HTERT RPE-1 (cell line): ENCODE measurements around the gene UNKL.
"Not testable (repeated sequence)": the region's sequence is repeated elsewhere in the genome, so short reads cannot be mapped to it uniquely, and the experiment has no call there.

Experiments
- in situ Hi-C: fragments of 300-500 bp; cut with MboI; formaldehyde crosslinking; loops from 4 replicates; pipeline ENCODE4 v1.14.3; 2020; ENCODE audit warnings: low sequenced_read_pairs

The UNKL gene

DNA sequence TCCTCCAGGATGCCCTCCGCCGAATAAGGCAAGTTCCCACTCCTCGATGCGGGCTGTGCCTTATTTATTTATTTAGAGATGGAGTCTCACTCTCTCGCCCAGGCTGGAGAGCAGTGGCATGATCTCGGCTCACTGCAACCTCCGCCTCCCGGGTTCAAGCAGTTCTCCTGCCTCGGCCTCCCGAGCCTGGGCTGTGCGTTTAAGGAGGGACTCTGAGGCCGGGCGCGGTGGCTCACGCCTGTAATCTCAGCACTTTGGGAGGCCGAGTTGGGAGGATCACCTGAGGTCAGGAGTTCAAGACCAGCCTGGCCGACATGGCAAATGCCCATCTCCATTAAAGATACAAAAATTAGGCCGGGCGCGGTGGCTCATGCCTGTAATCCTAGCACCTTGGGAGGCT is 86.4 kb downstream of the UNKL start:
- in situ Hi-C loops: not testable (repeated sequence)

DNA sequence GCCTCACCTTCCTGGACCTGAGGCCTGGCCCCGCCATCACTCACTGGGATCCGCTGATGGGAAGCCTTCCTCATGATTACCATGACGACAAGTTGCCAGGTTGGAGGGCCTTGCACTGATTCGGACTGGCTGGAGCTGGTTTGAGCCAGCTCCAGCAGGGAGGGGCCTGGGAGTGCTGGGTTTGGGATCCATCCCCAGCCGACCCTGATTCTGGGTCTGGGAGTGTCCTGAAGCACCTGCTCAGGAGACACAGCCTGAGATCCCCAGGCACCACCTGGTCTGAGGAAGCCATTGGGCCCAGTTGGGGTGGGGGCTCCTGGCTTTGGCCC is 86.9 kb downstream of the UNKL start:
- in situ Hi-C loops: no loop called here

DNA sequence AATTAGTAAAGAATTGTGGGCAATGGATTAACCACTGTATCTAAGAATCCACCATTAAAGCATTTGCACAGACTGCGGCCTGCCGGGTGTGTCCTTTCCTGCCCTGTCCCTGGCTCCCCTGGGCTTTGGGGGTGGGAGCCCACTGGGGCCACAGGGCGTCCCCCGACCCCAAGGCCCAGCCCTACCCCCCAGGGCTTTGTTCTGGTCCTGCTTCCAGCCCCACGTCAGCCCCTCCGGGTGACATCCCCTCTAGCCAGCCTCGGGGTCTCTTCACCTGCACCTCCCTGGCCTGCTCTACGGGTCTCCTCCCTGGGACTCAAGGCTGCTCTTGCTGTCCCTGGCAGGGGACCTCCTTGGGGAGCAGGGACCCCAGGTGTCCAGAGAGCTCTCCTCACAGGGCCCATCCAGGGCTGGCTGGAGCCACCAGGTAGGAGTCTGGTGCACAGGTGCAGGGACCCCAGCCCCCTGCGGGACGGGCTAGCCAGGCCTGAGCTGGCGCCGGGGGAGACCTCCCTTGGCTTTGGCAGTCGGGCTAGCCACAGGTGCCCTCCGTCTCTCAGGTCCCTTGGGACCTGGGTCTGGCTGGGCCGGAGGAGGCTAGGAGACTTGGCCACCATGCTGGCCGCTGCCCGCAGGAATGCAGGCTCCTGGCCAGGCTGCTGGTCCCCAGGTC is 87.4 kb downstream of the UNKL start:
- in situ Hi-C loops: no loop called here

DNA sequence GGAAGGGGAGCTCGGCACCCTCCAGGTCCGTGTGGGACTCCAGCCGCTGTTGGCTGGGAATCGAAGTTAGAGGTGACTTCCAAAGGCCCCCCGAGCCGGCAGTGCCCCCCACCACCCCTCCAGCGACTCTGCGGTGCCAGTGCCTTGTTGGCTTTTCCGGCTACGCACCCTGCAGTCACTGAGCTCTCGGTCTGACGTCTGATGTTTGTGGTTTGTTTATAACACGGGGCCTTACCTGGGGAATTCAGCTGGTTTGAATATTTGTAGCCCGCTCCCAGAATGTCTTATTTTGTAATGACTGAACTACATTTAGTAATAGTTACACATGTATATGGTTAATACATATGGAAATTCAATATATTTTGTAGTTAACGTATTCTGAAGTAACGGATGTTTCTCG is 88.1 kb downstream of the UNKL start:
- in situ Hi-C loops: no loop called here

DNA sequence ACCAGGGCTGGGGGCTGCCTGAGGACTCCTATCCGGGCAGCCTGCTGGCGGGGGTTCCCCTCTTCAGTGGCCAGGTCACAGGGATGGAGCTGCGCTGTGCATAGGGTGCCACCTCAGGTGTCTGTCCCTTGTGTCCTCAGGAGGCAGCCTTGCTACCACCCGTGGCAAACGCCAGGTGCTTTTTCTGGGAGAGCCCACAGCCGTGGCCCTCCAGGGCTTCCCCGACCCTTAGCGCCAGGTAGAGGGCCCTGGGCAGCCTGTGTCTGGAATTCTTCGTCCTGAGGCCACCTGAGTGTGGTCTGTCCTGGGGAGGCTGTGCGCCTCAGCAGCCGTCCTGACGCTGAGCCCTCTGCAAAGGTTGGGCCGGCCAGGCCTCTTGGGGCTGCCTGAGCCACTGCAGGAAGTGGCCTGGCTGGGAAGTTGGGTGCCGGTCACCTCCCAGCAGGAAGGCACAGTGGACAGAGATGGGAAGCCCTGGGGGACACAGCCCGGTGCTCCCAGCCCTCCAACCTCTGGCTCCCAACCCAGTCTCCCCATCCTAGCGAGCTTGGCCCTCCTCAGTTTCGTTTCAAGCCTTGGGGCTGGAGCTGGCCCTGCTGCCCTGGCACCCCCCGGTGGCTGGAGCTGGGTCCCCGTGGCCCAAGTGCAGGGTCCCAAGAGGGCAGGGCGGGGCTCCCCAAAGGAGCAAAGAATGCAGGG is 88.7 kb downstream of the UNKL start:
- in situ Hi-C loops: no loop called here

DNA sequence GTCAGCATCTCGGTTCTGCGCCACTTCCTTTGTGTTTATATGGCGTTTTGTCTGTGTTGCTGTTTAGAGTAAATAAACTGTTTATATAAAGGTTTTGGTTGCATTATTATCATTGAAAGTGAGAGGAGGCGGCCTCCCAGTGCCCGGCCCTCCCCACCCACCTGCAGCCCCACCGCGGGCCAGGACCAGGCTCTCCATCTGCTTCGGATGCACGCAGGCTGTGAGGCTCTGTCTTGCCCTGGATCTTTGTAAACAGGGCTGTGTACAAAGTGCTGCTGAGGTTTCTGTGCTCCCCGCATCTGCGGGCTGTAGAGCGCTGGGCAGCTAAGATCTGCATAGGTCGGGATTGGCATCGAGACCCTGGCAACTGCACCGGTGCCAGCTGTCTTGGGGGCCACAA is 89.2 kb downstream of the UNKL start:
- in situ Hi-C loops: no loop called here

DNA sequence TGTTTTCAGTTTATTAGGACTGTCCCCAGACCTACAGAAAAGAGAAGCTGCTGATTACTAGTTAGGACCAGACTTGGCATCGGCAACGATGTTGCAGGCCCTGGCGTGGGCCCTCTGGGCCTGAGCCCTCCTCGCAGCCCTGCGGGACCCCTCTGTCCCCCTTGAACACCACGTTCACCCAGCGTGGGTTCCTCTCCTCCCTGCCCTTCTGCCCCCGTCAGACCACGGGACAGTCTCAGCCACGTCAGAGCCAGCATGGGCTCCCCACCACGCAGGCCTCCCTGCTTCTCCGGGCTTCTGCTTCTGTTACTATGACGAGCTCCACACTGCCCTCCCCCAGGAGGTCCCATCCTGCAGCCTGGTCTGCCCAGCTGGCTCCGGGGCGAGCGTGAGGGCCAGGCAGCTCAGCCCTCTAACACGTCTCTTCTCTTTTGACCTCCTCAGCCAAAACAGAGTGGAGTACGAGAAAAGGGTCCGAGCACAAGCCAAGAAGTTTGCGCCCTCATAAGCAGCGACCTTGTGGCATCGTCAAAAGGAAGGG is 90.1 kb downstream of the UNKL start:
- in situ Hi-C loops: no loop called here

DNA sequence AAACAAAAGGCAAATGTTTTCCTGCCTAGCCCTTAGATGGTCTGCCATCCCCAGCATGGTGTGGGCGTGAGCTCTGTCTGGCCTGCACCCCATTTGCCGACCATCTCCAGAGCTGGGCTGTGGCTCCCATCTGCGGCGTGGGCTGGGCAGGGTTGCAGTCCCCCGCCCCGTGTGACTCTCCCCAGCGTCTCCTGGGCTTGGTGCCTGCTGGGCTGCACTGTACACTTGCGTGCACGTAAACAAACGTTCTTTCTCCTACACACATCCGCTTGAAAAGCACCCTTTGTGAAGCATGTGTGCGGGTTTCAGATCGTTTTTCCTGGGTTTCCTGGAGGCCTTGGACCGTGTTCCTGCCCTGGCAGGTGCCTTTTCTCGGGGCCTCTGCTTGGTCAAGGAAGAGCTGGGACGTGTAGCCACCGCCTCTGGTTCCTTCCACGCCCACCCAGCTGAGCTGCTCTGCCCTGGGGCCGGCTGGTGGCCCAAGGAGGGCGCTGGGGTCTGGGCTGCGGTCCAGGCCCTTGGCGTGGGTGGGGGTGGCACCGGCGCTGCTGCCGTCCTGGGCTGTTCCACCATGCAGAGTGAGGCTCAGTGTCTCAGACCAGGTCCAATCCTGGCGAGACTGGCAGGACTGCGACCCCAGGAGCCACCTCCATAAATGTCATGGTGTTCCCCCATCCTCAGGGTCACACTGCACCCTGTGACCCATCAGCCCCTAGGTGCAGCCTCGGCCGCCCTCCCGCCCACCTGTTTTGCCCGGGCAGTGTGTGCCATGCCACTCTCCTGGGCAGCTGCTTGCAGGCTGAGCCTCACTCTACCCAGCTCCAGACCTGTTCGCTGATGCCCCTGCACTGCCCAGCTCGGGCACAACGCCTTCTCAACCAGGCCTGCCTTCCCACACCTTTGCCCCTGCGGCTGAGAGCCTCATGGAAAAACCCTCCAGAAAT is 90.9 kb downstream of the UNKL start:
- in situ Hi-C loops: no loop called here

DNA sequence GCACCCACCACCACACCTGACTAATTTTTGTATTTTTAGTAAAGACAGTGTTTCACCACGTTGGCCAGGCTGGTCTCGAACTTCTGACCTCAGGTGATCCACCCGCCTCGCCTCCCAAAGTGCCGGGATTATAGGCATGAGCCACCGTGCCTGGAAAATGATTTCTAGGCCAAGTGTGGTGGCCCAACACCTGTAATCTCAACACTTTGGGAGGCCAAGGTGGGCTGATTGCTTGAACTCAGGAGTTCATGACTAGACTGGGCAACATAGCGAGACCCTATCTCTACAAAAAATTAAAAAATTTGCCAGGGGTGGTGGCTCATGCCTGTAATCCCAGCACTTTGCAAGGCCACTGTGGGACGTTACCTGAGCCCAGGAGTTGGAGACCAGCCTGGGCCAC is 92.1 kb downstream of the UNKL start:
- in situ Hi-C loops: no loop called here

DNA sequence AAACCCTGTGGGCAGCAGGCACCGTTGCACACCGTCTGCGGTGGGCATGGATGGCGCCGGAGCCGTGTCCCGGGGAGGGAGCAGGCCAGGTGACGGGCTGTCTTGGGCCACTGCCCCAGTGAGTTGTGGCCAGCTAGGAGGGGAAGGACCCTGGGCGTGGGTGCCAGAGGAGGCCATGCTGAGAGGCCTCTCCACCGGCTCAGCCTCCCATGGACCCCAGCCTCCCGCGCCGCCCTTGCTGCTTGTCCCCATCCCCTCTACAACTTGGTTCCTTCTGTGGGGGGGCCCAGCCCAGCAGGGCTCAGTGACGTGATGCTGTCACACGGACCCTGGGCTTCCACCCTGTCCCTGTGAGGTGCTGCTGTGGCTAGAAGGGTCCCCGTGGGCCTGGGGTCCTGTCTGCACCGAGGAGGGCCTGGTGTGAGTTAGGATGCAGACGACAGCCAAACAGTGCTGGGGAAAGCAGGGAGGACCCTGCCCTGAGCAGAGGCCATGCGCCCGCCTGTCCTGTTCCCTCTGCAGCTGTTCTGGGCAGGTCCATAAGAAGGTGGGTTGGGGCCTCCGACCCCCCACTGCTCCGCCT is 93.8 kb downstream of the UNKL start:
- in situ Hi-C loops: no loop called here

DNA sequence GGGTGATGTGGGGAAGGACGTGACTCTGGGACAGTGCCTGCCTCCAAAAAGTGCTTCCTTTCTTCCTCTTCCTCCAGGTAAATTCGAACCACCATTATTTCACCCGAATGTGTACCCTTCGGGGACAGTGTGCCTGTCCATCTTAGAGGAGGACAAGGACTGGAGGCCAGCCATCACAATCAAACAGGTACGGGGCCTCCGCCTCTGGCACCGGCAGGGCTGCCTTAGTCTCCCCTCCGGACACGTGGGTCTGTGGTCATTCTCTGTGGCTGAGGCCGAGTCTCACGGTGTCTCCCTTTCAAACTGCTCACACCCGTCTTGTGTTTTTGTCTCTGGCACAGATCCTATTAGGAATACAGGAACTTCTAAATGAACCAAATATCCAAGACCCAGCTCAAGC is 94.4 kb downstream of the UNKL start:
- in situ Hi-C loops: no loop called here

DNA sequence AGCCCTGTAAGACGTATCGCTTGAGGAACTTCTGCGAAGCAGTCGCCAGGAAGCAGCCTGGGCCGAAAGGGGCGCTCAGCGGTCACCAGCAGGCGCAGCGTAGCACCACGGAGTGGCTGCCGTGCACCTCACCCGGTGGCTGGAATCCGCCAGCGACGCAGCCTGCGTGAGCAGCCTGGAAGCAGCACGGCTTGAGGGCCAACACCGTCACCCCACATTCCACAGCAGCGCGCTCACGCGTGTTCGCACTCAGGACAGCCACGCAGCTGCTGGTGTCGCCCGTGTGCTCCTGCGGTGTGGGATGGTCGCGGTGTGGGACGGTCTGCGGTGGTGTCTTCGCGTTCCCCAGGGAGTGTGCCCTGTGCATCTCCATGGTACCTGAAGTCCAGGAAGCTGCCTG is 95.5 kb downstream of the UNKL start:
- in situ Hi-C loops: no loop called here

DNA sequence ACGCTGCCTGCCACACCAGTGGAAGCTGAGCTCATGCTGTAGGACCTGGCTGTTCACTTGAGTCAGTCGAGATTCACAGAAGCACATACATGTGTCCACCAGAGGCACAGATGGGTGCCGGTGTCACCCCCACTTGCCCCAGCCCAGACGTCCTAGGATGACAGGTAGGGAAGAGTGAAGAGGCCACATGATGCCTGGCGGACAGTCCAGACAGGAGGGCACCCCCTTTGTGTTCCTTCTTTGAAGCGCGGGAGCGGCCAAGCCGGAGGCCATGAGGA is 96.3 kb downstream of the UNKL start:
- in situ Hi-C loops: no loop called here

DNA sequence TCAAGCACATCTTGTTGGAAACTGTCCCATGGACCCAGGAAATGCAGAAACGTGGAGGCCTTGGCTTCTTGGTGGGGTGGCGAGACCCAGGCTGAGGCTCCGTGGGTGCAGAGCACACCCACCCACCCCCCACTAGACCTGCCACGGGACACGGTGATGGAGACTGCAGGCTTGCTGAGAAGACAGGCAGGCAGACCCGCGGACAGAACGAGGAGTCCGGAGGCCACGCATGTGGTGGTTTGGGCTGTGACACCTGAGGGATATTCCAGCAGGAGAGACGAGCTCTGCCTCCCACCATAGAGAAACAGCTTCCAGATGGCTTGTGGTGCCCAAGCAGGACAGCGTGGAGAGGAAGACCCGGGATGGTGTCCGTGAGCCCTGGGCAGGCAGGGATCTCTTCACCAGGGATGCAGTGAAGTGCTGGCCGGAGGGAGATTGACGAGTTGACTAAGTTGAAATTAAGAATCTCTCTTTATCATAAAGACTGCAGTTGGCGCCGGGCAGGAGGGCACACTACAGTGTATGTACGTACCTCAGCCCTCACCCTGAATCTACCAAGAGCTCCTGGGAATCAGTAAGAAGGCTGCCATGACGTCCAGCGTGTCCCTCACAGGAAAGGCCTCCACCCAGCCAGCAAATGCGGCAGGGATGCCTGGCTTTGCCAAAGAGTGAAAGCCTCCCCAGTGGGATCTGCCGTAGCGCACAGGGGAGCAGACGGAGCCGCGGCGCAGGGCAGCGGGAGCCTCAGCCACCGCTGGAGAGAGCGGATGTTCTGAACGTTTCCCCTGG is 96.8 kb downstream of the UNKL start:
- in situ Hi-C loops: no loop called here

DNA sequence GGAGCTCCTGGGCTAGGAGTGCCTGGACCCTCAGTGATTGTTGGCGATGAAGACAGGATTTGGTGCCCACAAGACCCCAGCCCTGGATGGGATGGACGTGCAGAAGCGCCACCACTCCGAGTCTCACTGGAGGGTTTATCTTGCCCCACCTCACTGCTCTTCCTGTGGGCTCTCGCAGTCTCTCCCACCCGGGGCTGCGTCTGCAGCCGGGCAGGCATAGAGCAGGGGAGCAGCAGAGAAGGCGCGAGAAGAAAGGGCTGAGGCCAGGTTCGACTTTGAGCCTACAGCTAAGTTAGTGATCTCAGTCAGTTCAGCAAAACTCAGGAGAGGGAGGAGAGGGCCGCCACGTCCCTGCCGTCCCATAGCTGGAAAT is 98.5 kb downstream of the UNKL start:
- in situ Hi-C loops: no loop called here

DNA sequence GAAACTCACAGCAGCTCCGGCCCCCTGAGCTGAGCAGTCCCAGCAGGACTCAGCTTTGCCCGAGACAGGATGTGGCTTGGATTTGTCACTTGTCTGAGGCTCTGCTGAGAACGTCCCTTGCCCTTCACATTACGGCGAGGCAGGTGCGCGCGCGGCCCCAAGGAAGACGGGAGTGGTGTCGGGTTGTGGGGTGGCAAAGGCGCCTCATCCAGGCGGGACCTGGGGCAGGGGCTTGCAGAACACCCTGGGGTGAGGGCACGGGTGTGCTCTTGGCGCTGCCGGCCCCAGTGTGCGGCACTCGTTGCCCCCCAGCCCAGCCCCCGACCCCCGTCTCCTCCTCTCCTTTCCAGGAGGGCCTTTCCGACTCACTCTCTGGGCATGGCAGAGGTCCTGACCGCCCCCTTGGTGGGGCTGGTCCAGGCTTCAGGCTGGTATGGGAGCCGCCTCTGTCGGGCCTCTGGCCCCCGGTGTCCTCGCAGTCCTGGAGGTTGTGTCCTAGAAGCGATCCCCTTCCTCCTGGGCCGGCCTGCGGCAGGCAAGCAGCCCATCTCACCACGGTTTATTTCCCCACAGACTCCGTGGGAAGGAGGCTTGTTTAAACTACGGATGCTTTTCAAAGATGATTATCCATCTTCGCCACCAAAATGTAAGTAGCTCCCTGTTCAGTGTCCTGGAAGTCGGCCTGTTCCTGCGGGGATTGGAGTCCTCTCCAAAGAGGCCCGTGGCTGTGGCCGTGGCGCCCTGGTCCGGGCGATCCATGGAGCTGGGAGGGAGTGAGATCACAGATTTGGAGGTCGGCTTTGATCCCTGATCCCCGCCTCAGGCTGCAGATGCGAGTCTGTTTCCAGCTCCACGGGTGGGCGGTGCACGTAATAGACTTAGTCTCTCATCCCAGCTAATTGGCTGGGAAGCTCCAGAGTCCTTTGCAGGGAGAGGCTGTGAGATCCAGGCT is 99.1 kb downstream of the UNKL start:
- in situ Hi-C loops: no loop called here

DNA sequence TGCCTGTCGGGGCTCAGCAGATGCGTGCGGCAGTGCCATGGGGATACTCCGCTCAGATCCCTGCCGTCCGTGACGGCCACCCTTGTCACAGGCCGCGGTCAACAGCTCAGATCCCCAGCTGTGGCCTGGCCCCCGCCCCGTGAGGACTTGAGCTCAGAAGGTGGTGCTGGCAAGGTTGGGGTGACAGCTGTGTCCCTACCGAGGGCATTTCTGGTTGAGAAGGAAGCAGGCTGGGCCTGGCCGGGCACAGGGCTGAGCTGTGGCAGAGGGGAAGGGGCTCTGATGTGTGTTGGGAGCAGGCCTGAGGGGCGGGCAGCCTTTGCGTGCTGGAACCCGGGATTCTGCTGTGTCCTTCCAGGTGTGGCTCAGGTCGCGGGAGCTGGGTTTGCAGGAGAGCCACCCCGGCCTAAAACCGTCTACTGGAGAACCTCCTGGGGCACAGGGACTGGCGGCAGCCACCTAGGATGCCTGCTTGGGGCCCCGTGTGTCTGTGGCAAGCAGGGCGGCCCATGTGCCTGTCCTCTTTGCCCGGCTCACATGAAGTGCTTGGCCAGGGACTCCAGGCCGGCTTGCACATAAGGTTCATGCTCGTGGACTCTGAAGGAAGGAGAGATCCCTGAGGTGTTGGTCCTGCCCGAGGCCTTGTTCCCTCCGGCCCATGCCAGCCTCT is 100.0 kb downstream of the UNKL start:
- in situ Hi-C loops: no loop called here

DNA sequence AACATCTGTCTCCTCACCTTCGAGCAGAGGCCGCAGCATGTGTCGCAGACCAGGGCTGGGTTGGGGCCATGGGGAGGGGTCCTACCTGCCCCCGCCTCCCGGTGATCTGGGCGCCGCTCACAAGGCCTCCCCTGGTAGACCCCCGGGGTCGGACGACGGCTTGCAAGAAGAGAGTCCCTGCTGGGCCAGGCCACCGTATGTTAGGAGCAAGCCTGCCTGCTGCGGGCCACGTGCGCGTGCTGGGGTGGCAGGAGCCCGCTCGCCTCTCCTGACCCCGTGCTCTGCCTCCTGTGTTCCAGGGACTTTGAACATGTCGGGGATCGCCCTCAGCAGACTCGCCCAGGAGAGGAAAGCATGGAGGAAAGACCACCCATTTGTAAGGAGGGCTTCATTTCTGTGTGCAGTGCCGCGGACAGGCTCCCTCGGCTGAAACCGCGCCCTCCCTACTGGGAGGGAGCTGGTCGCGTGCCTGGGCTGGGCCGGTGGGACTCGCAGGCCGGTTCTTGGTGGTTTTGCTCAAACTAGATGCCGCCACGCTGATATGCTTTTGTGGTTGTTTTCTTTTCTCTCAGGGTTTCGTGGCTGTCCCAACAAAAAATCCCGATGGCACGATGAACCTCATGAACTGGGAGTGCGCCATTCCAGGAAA is 100.7 kb downstream of the UNKL start:
- in situ Hi-C loops: no loop called here
